CD4-positive, alpha-beta T cell (primary cell): ENCODE data around the gene CROCC2. TPM values are rescaled to one million over a fixed set of nuclear protein-coding genes. Genes with fewer than 3 reads are reported as not detected.

Source experiments
- ATAC-seq: fragments of 200-7000 bp; cut with Tn5 transposase; one replicate; pipeline ENCODE4 v1.10.0; 2022; ENCODE audit warnings: mild to moderate bottlenecking; ENCODE audit not compliant: poor library complexity
- CTCF ChIA-PET: fragments of 350-600 bp; sonication (Branson Sonifier 250); formaldehyde crosslinking; loops from one replicate; lab custom pipeline; 2021; ENCODE audit warnings: antibody characterized with exemption, inconsistent platforms; lab: Charles Lee
- POLR2A ChIA-PET: fragments of 350-600 bp; sonication (Branson Sonifier 250); formaldehyde crosslinking; loops from one replicate; lab custom pipeline; 2021; ENCODE audit warnings: antibody characterized with exemption, inconsistent platforms; lab: Charles Lee
- DNase-seq, 14 experiments: peaks; one replicate each; pipeline ENCODE4 v3.0.0-alpha.2; 2013 to 2020; ENCODE audit warnings: mixed read lengths in 2 of 14
- H3K27ac ChIP-seq, 2 donors: one replicate each; pipeline versions ENCODE4 v1.5.1 to v1.7.0; 2013; ENCODE audit warnings: low read length in 2 of 2, low read depth in 1 of 2, mild to moderate bottlenecking in 1 of 2
- H3K27me3 ChIP-seq, 2 experiments: 1 replicate in 1 of 2; 2 replicates in 1 of 2; pipeline versions ENCODE4 v1.6.1 to v1.7.0; 2013; ENCODE audit warnings: low read length in 2 of 2, control low read depth in 1 of 2, mild to moderate bottlenecking in 1 of 2, moderate library complexity in 1 of 2; ENCODE audit not compliant: insufficient read depth in 2 of 2, control insufficient read depth in 1 of 2
- H3K36me3 ChIP-seq: one replicate; pipeline ENCODE4 v1.6.1; 2013; ENCODE audit warnings: low read length, control low read depth; ENCODE audit not compliant: insufficient read depth
- H3K4me1 ChIP-seq: one replicate; pipeline ENCODE4 v1.6.1; 2013; ENCODE audit warnings: low read length, control low read depth; ENCODE audit not compliant: insufficient read depth
- H3K4me3 ChIP-seq: one replicate; pipeline ENCODE4 v1.5.1; 2013; ENCODE audit warnings: mild to moderate bottlenecking, low read length, moderate library complexity
- H3K9me3 ChIP-seq, 2 experiments: 1 replicate in 1 of 2; 2 replicates in 1 of 2; pipeline versions ENCODE4 v1.6.1 to v1.7.0; 2013; ENCODE audit warnings: low read length in 2 of 2, mild to moderate bottlenecking in 2 of 2, control low read depth in 1 of 2, moderate library complexity in 1 of 2; ENCODE audit not compliant: control insufficient read depth in 1 of 2, insufficient read depth in 1 of 2
- H3K27ac Mint-ChIP-seq: one replicate; pipeline ENCODE4 v1.8.0; 2020; ENCODE audit warnings: mixed read lengths
- H3K27me3 Mint-ChIP-seq: one replicate; pipeline ENCODE4 v1.8.0; 2021; ENCODE audit warnings: mixed read lengths
- H3K36me3 Mint-ChIP-seq: one replicate; pipeline ENCODE4 v1.8.0; 2021; ENCODE audit warnings: low read depth, mixed read lengths
- H3K4me1 Mint-ChIP-seq: one replicate; pipeline ENCODE4 v1.8.0; 2021; ENCODE audit warnings: low read depth, mixed read lengths
- H3K4me3 Mint-ChIP-seq: one replicate; pipeline ENCODE4 v1.8.0; 2020; ENCODE audit warnings: mild to moderate bottlenecking, mixed read lengths
- H3K9me3 Mint-ChIP-seq: one replicate; pipeline ENCODE4 v1.8.0; 2020; ENCODE audit warnings: mixed read lengths
- CTCF ChIP-seq: fragments of 200-600 bp; IDR thresholded peaks from one replicate; pipeline ENCODE4 v1.8.0; 2022; ENCODE audit warnings: antibody characterized with exemption, mild to moderate bottlenecking
- intact Hi-C, 2 experiments: fragments of 100-400 bp; cut with DNase I in 1 of 2; cut with micrococcal nuclease in 1 of 2; formaldehyde crosslinking; loops; one replicate each; pipeline versions ENCODE4 v1.15.1 to v1.9.0; 2023 to 2025; cut with DNase I, micrococcal nuclease
- total RNA-seq, 174 experiments: library from RNA in 2 of 174; stranded (reverse) in 2 of 174; gene quantifications; one replicate each; pipeline ENCODE4 v1.2.3 and lab custom pipeline; 2021 to 2026

Gene CROCC2
- total RNA-seq, 2 experiments from 2014 or later, result not detected

GRCh38 chr2:240994171-240994896, 88.2 kb downstream of the CROCC2 start:
- no peak overlapping the region for H3K4me3 Mint-ChIP-seq
- Histone ChIP-seq H3K27ac (no peak overlapping the region), H3K4me1 (peaks cover 9% of the 10 kb centered on the region), H3K9me3 (peaks cover 0 to 3% of the 10 kb centered on the region in 2 experiments), H3K27me3 (peaks cover 0 to 17% of the 10 kb centered on the region in 2 experiments), H3K36me3 (no peaks in the 10 kb centered on the region), H3K4me3 (no peak overlapping the region)
- no peak for TF ChIP-seq CTCF
- no peak for ATAC-seq
- peaks cover 15% of the 10 kb centered on the region for H3K27me3 Mint-ChIP-seq
- ChIA-PET POLR2A (no interaction called here), CTCF (no interaction called here)
- H3K4me1 Mint-ChIP-seq, result peaks cover 6% of the 10 kb centered on the region
- intact Hi-C loops, result loop anchor here in 1 of 2 experiments (10.0 kb wide), 1 partner anchor 50 kb away; no protein-coding TSS in a partner anchor
- peaks cover 4% of the 10 kb centered on the region for H3K36me3 Mint-ChIP-seq
- no peak overlapping the region for H3K27ac Mint-ChIP-seq
- peak in 1 of 14 experiments; percentile 28 for DNase-seq
- no peaks in the 10 kb centered on the region for H3K9me3 Mint-ChIP-seq

- CTCF ChIA-PET, result no interaction called here
- H3K36me3 ChIP-seq, result no peaks in the 10 kb centered on the region
- DNase-seq (peak in 1 of 14 experiments; percentile 19), ATAC-seq (no peak)
- POLR2A ChIA-PET, result no interaction called here
- peak overlapping the region; percentile 18 for H3K27ac Mint-ChIP-seq
- no peak for TF ChIP-seq CTCF
- H3K27me3 Mint-ChIP-seq, result peaks cover 24% of the 10 kb centered on the region
- H3K4me1 ChIP-seq, result peaks cover 9% of the 10 kb centered on the region
- H3K4me3 ChIP-seq, result no peak overlapping the region
- intact Hi-C loops, result loop anchor here in 1 of 2 experiments (10.0 kb wide), 1 partner anchor 49 kb away; no protein-coding TSS in a partner anchor
- peaks cover 12% of the 10 kb centered on the region for H3K4me1 Mint-ChIP-seq
- no peaks in the 10 kb centered on the region for H3K9me3 Mint-ChIP-seq
- H3K27ac ChIP-seq, result no peak overlapping the region
- H3K27me3 ChIP-seq, result peaks cover 0 to 26% of the 10 kb centered on the region in 2 experiments
- peaks cover 0 to 3% of the 10 kb centered on the region in 2 experiments for H3K9me3 ChIP-seq
- peaks cover 4% of the 10 kb centered on the region for H3K36me3 Mint-ChIP-seq
- no peak overlapping the region for H3K4me3 Mint-ChIP-seq
Measured at GRCh38 chr2:240995041-240996021, 89.2 kb downstream of the CROCC2 start.

- intact Hi-C loops, result loop anchor here in 1 of 2 experiments (10.0 kb wide), 1 partner anchor 49 kb away; no protein-coding TSS in a partner anchor
- no peak for ATAC-seq
- TF ChIP-seq CTCF, result no peak
- Histone ChIP-seq H3K27ac (no peak overlapping the region), H3K9me3 (peaks cover 0 to 3% of the 10 kb centered on the region in 2 experiments), H3K4me1 (peaks cover 9% of the 10 kb centered on the region), H3K27me3 (peaks cover 0 to 26% of the 10 kb centered on the region in 2 experiments), H3K4me3 (no peak overlapping the region), H3K36me3 (no peaks in the 10 kb centered on the region)
- CTCF ChIA-PET, result no interaction called here
- peaks cover 18% of the 10 kb centered on the region for H3K4me1 Mint-ChIP-seq
- no peak overlapping the region for H3K27ac Mint-ChIP-seq
- POLR2A ChIA-PET, result no interaction called here
- H3K4me3 Mint-ChIP-seq, result no peak overlapping the region
- no peaks in the 10 kb centered on the region for H3K9me3 Mint-ChIP-seq
- peaks cover 34% of the 10 kb centered on the region for H3K27me3 Mint-ChIP-seq
- H3K36me3 Mint-ChIP-seq, result peaks cover 7% of the 10 kb centered on the region
- DNase-seq, result peak in 1 of 14 experiments; percentile 25
Measured at GRCh38 chr2:240996161-240996833, 90.2 kb downstream of the CROCC2 start.
